ENCODE results near the gene NUDCD3.

DNA sequence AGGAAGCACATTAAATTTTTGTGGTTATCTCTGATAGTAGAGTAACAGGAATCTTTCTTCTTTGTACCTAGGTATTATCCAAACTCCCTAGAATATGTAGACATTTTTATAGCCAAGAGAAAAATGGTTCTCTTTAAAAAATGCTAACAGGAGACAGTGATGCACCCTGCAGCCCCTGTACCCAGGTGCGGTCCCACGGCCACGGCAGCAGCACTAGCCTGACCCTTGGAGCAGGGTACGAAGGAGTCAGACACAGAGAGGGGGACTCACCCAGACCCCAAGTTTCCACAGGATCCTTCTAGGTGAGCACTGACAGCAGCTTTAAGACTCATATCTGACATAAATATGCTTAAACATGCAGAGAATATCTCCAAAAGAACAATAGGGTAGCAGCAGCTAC lies 60.4 kb downstream of the NUDCD3 start:
- TF ChIP-seq, protein P1, sequence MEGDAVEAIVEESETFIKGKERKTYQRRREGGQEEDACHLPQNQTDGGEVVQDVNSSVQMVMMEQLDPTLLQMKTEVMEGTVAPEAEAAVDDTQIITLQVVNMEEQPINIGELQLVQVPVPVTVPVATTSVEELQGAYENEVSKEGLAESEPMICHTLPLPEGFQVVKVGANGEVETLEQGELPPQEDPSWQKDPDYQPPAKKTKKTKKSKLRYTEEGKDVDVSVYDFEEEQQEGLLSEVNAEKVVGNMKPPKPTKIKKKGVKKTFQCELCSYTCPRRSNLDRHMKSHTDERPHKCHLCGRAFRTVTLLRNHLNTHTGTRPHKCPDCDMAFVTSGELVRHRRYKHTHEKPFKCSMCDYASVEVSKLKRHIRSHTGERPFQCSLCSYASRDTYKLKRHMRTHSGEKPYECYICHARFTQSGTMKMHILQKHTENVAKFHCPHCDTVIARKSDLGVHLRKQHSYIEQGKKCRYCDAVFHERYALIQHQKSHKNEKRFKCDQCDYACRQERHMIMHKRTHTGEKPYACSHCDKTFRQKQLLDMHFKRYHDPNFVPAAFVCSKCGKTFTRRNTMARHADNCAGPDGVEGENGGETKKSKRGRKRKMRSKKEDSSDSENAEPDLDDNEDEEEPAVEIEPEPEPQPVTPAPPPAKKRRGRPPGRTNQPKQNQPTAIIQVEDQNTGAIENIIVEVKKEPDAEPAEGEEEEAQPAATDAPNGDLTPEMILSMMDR (IDR thresholded peaks at IDR 0.05; ENCODE audit: low read length) = no peak
- TF ChIP-seq EZH2 (optimal IDR thresholded peaks at IDR 0.05; ENCODE audit: low read depth, low read length) (no peak), EZH2phosphoT487 (IDR thresholded peaks at IDR 0.05; ENCODE audit: low read length) (no peak)

All from MM.1S (cell line).